Hematopoietic multipotent progenitor cell treated with erythropoietin and hydrocortisone succinate and interleukin-3 and kit ligand, for 15 days (in vitro differentiated cells): ENCODE data around the gene ABCB9.
"Not testable (repeated sequence)": the region's sequence is repeated elsewhere in the genome, so short reads cannot be mapped to it uniquely, and the experiment has no call there.

Experiments used
- DNase-seq: peaks from one replicate; pipeline ENCODE4 v3.0.0-alpha.2; 2015; ENCODE audit warnings: low spot score

The ABCB9 gene

DNA sequence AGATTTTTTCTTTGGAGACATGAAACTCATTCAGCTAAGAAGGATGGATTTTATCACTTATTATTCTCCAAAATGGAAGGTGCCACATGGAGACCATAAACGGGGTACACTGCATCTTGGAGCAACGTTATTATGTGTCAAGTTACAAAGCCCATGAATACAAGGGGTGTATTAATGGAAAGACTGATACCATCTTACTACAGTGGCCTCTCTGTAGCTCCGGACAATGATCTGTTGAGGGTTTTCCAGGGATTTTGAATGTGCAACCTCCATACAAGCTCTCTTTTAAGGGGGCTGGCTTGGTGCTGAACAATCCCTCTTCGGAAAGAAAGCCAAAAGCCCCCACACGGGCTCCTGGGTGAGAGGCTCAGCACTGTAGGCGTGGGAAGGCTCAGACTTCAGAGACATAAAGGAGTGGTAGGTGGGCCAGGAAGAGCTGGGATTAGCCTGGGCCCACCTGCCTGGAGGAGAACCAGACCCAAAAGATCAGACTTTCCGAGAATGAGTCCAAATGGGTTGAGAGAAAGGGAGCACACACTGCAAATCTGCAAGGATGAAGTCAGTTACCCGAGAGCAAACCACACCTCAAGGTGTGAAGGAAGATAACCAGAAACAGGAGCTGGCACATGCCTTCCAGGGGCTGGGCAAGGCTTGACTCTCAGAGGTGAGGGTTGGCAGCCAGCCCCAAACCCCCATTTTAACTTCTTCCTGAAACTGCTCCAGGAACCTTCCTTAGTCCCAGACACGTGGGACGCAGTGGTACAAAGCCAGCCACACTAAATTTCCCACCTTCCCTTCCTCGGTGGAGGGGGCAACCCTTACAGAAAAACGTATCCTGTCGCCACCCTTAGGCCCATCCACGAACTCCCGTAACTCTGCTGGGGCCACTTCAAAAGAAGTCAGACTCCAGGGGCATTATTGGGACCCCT lies 71.8 kb downstream of the ABCB9 start:
- DNase-seq, result peak; percentile 72

DNA sequence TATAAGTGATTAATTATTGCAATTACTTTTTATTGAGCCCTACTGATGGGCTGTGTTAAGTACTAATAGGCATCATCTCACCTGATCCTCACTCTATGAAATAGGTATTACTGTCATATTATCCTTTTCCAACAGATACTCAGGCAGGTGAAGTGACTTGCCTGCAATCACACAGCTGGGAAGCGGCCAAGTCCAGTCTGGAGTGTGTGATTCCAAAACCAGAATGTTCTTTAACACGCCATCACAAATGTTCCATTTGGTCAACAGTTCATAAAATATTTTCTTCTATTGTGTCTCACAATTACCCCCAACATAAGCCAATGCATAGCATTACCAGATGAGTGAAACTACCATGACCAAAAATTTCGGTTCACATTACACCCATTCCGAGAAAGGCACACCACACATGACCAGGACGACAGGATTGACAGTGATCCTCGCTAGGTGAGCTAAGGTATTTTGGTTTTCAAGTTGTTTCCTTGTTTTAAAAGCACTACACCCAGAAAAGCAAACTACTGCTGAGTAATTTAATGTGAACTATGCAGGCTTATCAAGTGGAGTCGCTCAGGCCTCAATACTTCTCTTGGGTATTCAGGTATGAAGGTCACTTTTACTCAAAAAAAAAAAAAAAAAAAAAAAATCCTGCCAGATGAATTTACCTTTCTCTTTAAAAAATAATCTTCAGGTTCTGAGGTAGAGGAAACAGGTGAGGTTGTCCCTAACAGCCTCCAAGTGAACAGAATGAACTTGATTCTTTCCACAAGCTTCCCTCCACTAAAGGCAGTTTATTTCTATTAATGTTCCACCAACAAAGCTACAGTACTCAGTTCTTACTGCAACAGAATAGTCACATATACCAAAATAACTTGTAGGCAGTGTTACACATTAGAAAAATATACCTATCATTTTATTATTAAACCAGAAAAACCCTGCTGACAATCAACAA lies 72.8 kb downstream of the ABCB9 start:
- DNase-seq, result no peak

DNA sequence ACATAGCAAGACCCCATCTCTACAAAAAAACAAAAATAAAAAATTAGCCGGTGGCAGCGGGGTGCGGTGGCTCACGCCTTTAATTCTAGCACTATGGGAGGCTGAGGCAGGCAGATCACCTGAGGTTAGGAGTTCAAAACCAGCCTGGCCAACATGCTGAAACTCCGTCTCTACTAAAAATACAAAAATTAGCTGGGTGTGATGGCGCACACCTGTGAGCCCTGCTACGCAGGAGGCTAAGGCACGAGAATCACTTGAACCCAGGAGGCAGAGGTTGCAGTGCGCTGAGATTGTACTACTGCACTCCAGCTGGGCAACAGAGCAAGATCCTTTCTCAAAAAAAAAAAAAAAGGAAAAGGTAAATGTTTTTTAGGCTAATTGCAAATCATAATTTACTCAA lies 73.5 kb downstream of the ABCB9 start:
- DNase-seq, result not testable (repeated sequence)

DNA sequence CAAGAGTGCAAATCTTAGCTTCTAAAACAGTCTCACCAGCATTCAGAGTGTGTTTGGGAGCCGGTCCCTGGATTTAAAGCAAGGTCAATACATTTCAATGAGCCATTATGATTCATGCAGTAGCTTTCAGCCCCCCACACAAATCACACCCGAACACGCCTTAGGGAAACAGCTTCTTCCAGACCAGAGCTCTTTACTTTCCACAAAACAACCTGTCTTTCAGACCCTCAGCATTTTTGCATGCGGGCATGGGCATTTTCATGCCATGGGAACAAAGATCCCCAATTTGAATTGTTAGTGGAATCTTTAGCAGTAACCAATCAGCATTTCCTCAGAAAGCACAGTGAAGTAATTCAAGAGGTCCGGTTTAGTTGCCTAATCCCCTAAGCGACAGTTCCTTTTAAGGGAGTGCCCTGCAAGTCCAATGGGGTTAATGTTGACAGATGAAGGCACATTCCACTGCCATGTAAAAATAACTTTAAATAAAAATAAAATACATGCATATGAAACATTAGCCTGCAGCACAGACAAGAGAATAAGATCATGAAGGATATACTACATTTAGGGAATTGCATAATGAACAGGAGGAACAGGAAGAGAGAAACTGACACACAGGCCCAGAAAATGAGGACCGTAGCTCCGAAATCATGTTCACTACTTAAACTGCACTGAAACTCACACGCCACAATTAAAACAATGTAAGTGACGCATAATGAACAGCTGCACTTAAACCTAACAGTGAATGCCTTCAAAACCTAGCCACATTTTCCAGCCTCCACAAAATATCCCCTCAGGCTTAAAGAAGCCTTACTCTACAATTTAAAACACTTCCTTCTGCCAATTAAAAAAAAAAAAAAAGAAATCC lies 74.4 kb downstream of the ABCB9 start:
- no peak for DNase-seq

DNA sequence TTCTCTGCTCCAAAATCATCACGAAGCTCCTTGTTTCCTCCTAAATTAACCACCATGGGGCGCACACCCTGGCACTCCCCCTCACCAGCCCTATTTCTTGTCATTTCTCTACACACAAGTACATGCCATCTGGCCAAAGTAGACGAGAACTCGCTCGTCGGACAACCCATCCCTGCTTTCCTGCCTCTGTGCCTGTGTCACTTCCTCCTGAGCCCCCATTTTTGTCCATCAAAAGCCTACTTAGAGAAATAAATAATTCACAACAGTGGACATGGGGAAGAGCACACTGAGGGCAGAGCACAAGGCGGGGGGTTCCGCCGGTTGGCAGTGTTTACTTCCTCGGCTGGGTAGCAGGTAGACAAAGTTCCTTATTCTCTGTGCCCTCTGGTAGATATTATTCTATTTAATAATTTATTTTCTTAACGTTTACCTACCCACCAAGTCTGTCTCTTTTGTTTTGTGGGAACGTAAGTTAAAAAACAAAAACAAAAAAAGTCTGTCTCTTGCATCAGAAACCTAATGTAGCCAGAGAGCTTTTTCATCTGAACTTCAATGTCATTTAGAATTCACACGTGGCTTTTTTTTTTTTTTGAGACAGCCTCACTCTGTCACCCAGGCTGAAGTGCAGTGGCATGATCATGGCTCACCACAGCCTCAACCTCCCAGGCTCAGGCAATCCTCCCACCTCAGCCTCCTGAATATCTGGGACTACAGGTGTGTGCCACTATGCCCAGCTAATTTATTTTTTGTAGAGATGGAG lies 76.3 kb downstream of the ABCB9 start:
- peak; percentile 54 for DNase-seq

DNA sequence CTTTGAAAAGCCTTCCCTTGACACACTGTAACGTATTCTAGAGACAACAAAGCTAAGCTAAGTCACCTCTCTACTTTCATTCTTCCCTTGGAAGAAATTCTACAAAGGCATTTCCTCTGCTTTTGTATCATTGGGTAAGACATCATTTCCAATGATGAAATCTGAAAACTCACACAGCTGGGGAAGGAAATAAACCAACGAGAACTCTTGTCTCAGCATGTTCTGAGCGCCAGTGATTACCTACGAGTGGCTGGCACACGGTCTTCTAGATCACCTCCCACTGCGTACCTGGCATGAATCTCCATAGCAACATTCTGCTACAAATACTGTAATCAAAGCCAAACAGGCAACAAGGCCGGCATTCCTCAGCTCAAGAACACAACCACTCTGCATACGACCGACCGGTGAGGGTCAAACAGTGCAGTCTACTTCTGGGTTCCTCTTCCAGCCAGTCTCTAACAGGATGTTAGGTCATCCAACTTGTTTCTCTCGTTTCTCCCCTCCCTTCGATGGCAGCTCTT lies 78.0 kb downstream of the ABCB9 start:
- peak; percentile 46 for DNase-seq

DNA sequence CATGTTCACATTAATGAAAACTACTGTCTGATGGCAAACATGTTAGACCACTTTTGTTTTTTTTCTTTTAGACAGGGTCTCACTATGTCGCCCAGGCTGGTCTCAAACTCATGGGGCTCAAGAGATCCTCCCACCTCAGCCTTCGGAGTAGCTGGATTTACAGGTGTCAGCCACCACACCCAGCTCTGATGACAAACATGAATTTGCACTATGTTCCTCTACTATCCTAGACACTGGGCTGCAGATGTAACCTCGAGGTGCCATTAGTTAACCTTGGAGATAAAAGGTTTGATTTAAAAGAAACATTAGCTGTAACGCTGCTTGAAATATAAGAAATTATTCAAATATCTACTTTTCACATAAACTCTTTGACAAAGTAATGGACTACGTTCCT lies 78.4 kb downstream of the ABCB9 start:
- no peak for DNase-seq

DNA sequence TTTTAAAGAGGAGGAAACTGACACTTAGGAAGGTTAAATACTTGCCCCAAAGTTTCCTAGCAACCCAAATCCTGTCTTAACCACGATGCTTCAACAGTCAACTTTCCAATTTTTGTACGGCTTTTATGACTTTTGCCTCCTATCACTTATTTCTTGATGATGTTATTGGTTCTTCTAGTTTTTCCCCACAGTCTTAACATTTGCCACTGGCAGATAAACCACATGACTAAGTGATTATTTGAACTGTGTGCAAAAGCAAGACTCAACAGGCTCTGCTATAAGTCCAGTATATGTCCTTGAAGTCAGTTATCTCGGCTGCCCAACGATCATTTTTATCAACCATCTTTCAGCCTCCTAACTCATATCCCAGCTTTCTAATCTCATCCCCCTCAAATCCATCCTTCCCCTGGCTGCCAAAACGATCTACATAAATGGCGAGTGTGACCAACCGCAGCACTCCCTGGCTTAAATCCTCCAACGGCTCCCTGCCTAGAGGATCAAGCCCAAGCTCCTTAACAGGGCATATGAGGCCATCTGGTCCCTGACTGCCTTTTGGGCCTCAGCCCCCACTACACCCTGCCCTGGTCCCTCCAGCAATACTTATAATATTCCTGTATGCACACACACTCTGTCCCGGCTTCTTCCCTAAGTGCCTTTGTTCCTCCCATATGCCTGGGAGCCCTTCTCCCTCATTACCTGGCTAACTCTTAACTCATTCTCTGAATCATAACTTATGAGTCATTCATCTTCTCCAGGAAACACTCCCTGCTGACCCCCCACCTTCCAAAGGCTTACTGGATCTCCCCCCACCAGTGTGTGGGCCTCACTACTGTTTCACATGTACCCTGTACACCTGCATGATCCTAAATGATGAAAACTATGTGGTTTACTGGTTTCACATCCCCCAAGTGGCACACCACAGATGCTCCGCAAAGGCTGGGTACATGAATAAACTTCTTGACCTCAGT lies 79.1 kb downstream of the ABCB9 start:
- peak; percentile 73 for DNase-seq

DNA sequence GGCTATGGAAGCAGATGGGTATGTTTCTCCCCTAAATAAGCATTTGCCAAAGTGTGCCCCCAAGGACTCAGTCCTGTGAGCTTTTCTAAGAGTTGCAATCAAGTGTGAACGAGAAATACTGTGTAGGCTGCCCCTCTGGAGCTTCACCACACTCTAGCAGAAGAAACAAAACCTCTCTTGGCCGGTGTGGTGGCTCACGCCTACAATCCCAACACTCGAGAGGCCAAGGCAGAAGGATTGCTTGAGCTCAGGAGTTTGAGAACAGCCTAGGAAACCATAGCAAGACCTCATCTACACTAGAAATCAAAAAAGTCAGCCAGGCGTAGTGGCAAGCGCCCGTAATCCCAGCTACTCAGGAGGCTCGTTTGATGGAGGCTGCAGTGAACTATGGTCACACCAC lies 80.1 kb downstream of the ABCB9 start:
- no peak for DNase-seq

DNA sequence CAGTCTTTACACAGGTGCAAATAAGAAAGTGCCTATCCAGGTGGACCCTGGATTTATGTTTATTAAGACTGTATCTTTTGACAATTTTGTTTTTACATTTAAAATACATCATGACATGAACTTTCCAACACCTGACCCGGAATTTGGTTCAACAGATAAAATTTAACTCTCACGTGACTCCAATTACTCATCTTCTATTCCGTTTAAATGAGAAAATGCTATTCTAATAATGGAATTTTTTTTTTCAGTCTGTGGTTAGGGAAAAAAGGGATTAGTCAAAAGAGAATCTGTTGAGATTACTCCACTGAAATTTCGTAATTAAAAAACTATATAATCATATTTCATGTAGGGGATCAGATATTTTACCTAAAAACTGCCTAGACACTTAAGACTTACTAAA lies 81.4 kb downstream of the ABCB9 start:
- no peak for DNase-seq

DNA sequence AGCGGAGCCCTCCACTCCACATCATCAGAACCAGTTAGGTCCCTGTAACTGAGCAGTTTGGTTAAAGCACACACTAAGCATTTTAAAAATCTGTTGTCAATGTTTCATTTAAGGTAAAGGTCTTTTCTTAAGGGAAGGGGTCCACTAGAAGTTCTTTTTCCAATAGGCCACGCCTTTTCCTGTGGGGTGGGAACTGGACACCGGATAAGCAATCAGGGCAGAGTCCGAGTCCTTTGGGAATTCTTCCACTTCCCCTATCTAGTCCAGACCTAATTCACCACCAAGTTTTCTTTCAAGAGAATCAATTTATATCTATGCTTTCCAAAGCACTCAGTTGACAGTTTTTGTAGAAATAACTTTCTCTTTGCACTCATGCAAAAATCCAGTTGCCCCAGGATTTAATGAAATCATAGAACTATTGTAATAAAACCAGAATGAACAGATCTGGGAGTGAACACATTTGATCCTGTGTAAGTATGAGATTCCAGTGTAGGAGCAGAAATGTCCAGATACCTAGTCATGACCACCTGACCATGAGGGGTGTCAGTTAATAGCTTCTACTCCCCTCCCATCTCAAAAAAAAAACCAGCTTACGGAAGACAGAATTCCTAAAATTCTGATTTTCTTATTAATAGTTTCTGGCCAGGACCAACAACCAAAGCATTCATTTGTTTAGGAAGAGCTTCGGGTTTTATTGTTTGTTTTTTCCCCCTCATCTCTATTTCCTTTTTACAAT lies 82.0 kb downstream of the ABCB9 start:
- DNase-seq, result no peak

DNA sequence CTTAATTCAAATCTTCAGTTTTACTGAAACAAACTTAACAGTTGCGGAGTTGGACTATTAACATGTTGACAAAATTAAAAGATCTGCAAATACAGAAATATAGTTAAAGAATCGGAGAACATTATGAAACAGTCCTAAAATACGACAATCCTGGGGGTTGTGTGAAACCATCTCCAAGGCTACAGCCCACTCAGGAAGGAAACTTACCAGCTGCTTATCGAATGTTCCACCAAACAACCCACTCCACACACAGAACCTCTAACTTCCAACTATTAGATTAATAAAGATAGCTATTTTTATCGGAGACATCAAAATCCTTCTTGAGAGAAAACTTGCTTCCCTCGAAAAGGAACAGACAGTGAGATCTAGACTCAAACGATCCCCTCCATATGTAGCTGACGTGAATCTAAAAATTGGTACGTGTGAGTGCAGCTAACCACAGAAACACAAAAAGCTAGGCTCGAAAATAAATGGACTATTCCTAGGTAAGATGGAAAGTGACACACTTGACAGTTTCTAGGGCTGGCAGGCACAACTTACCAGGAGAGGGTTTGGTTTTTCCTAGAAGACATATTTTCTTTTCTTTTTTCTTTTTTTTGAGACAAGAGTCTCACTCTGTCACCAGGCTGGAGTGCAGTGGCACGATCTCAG lies 83.2 kb downstream of the ABCB9 start:
- DNase-seq, result no peak

DNA sequence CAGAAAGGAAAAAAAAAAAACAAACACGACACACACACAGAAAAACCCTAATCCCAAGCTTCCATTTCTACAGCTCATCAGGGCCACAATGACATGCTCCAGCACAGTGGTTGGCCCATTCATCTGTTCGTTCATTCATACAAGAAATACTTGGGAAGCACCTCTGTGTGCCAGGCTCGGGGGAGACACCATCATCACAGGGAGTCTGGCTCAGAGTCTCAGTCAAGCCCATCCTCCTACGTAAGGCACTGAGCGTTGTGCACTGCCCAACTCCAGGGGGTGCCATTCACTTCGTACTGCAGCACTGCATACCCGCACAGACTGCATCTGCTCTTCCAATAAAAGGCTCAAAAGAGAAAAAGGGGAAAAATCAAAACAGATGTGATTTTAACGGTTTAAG lies 85.6 kb downstream of the ABCB9 start:
- DNase-seq, result peak; percentile 58

DNA sequence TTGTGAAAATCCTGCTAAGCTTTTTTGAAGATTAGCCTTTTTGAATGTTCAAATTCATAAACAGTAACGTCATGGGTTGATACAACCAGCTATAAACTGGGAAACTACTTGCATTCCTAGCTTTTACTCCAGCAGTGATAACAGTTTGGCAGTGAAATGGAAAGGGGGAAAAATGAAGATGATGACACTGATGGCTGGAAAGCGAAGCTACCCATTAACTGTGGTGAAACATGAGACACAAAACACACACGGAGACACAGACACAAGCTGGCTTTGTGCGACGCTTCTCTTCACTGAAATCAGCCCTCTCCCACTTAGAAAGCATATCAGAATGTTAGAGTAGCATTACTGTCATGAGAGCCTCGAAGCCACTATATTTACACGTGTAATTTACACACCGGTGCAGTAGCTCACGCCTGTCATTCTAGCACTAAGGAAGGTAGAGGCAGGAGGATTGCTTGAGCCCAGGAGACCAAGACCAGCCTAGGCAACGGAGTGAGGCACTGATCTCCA lies 86.1 kb downstream of the ABCB9 start:
- no peak for DNase-seq
